Endothelial cell (in vitro differentiated cells): ENCODE data around the gene EPHA2. TPM values are rescaled to one million over a fixed set of nuclear protein-coding genes. Genes with fewer than 3 reads are reported as not detected.

Experiments
- DNase-seq: peaks from one replicate; pipeline ENCODE4 v3.0.0; 2021; ENCODE audit warnings: low spot score
- H3K27ac Mint-ChIP-seq: one replicate; pipeline ENCODE4 v1.8.0; 2021; ENCODE audit warnings: mixed read lengths, inconsistent platforms; ENCODE audit not compliant: unreplicated experiment
- H3K27me3 Mint-ChIP-seq: one replicate; pipeline ENCODE4 v1.8.0; 2021; ENCODE audit warnings: mild to moderate bottlenecking, moderate library complexity, mixed read lengths, inconsistent platforms; ENCODE audit not compliant: unreplicated experiment
- H3K36me3 Mint-ChIP-seq: one replicate; pipeline ENCODE4 v1.8.0; 2021; ENCODE audit warnings: mild to moderate bottlenecking, low read depth, mixed read lengths, inconsistent platforms; ENCODE audit not compliant: unreplicated experiment
- H3K4me1 Mint-ChIP-seq: one replicate; pipeline ENCODE4 v1.8.0; 2021; ENCODE audit warnings: mild to moderate bottlenecking, mixed read lengths, inconsistent platforms; ENCODE audit not compliant: unreplicated experiment
- H3K4me3 Mint-ChIP-seq: one replicate; pipeline ENCODE4 v1.8.0; 2021; ENCODE audit warnings: mild to moderate bottlenecking, mixed read lengths, inconsistent platforms; ENCODE audit not compliant: unreplicated experiment
- H3K9me3 Mint-ChIP-seq: one replicate; pipeline ENCODE4 v1.8.0; 2021; ENCODE audit warnings: mixed read lengths, inconsistent platforms; ENCODE audit not compliant: unreplicated experiment
- CTCF ChIP-seq: fragments of 200-600 bp; sonication (generic); IDR thresholded peaks from one replicate; pipeline ENCODE4 v1.5.0; 2021; ENCODE audit warnings: antibody characterized with exemption; ENCODE audit not compliant: unreplicated experiment
- total RNA-seq: library from RNA; stranded (reverse); fragmentation: NEBNext Ultra II Directional; extraction: Animal tissue kit (Norgen Biotek cat#: 25700); gene quantifications from one replicate; pipeline ENCODE4 v1.2.1, GENCODE V29; 2021; ENCODE audit not compliant: unreplicated experiment

The EPHA2 gene
- total RNA-seq, 1 donor from 2014 or later = 109 TPM

DNA sequence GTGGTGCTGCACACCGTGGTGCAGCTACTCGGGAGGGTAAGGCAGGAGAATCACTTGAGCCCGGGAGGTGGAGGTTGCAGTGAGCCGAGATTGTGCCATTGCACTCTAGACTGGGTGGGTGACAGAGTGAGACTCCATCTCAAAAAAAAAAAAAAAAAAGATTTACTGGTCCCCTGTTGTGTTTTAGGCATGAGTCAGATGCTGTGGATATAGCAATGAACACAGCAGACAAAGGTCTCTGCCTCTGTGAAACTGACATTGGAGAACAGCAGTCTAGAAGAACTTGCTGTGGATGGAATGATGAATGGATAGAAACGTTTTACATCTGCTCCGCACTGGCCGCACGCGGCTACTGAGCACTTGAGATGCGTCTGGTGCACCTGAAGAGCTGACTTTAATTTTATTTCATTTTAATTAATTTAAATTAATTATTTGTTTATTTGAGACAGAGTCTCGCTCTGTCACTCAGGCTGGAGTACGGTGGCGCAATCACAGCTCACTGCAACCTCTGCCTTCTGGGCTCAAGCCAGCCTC lies 24.5 kb upstream of the EPHA2 start:
- Mint-ChIP-seq H3K4me1 (peaks cover 32% of the 10 kb centered on the region), H3K27ac (peak overlapping the region; percentile 42), H3K36me3 (no peaks in the 10 kb centered on the region), H3K9me3 (no peaks in the 10 kb centered on the region), H3K4me3 (no peak overlapping the region), H3K27me3 (peaks cover 18% of the 10 kb centered on the region)
- no peak for TF ChIP-seq CTCF
- no peak for DNase-seq

DNA sequence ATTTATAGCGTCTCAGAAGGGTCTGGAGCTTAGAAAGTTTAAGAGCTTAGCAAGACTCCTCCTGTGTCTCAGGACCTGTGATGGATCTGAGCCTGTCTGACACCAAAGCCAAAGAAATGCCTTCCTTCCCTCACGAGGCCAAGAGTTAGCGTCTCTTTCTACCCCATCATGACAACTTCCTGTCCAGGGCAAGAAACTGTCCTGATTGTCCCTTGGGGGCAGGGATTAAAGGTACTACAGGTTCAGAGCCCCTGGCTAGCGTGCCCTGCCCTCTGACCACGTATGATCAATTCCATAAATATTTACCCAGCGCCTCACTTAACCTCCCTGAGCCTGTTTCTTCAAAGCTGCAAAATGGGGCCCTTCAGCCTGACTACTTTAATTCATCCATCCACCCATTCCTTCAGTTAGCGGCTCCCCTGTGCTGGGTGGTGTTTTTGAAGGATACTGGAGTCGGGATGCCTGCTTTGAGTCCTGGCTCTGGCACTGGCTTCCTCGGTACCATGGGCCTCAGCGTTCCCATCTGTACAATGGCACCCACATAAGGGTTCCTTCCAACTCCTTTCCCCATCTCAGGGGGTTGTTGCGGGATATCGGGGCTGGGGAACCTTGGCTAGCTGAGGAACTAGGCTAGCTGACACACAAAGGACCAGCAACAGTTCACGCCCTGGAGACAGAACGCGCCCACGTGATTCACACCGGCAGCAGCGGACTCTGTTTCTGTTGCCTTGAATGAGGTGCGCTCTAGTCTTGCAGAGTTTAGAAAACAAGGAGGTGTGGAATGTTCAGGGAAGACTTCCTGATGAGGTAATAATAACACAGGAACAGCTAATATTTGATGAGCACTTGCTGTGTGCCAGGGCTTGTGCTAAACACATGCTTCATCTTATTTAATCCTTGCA lies 23.0 kb upstream of the EPHA2 start:
- DNase-seq = no peak
- Mint-ChIP-seq H3K27me3 (peaks cover 20% of the 10 kb centered on the region), H3K36me3 (no peaks in the 10 kb centered on the region), H3K4me3 (no peak overlapping the region), H3K9me3 (no peaks in the 10 kb centered on the region), H3K4me1 (peaks cover 35% of the 10 kb centered on the region), H3K27ac (no peak overlapping the region)
- TF ChIP-seq CTCF = no peak

DNA sequence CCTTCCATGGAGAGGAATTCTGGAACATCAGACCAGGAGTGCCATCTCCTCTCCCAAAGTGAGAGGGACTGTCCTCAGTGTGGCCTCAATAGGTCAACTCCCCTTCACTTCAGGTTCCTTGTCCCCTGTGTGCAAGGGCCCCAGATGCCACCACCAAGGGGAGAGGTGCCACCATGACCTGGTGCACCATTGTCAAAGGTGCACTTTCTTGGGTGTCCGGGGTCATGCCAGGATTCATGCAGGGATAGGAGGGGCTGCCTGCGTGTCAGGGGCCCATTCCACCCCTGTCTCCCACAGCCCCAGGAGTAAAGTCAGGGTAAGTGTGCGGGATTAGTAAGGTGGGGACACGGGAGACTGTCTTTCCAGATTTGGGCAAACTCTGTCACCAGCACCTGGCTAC lies 21.4 kb upstream of the EPHA2 start:
- Mint-ChIP-seq H3K27ac (no peak overlapping the region), H3K4me1 (peaks cover 33% of the 10 kb centered on the region)

GRCh38 chr1:16176653-16177052 lies 20.8 kb upstream of the EPHA2 start:
- Mint-ChIP-seq H3K4me3 (no peak overlapping the region), H3K4me1 (peaks cover 28% of the 10 kb centered on the region), H3K27ac (no peak overlapping the region), H3K36me3 (no peaks in the 10 kb centered on the region), H3K9me3 (no peaks in the 10 kb centered on the region), H3K27me3 (peaks cover 20% of the 10 kb centered on the region)
- TF ChIP-seq CTCF = no peak
- DNase-seq = no peak

More for the DNA sequence above, 21.4 kb upstream of the EPHA2 start:
- no peaks in the 10 kb centered on the region for H3K36me3 Mint-ChIP-seq
- no peak for TF ChIP-seq CTCF
- peaks cover 20% of the 10 kb centered on the region for H3K27me3 Mint-ChIP-seq
- H3K4me3 Mint-ChIP-seq = no peak overlapping the region
- no peak for DNase-seq
- no peaks in the 10 kb centered on the region for H3K9me3 Mint-ChIP-seq
